B cell (primary cell): Measurements from ENCODE around the gene PANK4.

Experiments
- EZH2 ChIP-seq: IDR thresholded peaks from 2 replicates; pipeline ENCODE4 v1.6.1; 2012; ENCODE audit warnings: borderline replicate concordance, low read depth, mild to moderate bottlenecking, moderate library complexity, low read length; ENCODE audit not compliant: insufficient read depth, poor library complexity, severe bottlenecking
- TF ChIP-seq, protein P1 (sequence below): fragments of 200-600 bp; IDR thresholded peaks from one replicate; pipeline ENCODE4 v1.8.0; 2022; ENCODE audit warnings: antibody characterized with exemption, mild to moderate bottlenecking

DNA sequence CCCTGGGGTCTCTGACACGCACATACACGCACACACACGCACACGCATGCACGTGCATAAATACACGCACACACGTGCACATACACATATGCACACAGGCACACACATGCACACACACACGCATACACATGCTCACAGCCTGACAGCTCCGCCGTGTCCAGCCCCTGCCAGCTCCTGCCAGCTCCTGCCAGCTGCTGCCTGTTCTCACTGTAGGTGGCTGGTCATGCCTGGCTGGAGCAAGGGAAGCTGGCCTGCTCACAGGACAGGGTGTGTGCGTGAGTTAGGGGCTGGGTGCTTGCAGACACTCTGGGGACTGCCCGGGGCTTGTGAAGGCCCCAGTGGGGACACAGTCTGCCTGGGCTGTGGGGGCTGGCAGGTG is 45.4 kb downstream of the PANK4 start:
- TF ChIP-seq, protein P1, sequence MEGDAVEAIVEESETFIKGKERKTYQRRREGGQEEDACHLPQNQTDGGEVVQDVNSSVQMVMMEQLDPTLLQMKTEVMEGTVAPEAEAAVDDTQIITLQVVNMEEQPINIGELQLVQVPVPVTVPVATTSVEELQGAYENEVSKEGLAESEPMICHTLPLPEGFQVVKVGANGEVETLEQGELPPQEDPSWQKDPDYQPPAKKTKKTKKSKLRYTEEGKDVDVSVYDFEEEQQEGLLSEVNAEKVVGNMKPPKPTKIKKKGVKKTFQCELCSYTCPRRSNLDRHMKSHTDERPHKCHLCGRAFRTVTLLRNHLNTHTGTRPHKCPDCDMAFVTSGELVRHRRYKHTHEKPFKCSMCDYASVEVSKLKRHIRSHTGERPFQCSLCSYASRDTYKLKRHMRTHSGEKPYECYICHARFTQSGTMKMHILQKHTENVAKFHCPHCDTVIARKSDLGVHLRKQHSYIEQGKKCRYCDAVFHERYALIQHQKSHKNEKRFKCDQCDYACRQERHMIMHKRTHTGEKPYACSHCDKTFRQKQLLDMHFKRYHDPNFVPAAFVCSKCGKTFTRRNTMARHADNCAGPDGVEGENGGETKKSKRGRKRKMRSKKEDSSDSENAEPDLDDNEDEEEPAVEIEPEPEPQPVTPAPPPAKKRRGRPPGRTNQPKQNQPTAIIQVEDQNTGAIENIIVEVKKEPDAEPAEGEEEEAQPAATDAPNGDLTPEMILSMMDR = no peak
- no peak for TF ChIP-seq EZH2
